Effector CD8-positive, alpha-beta T cell (primary cell): ENCODE results near the gene SCIMP.
"Not testable (repeated sequence)": the region's sequence is repeated elsewhere in the genome, so short reads cannot be mapped to it uniquely, and the experiment has no call there.

ENCODE experiments used
- DNase-seq: peaks from one replicate; lab custom pipeline; 2025; lab: John Stamatoyannopoulos, UW

SCIMP gene

DNA sequence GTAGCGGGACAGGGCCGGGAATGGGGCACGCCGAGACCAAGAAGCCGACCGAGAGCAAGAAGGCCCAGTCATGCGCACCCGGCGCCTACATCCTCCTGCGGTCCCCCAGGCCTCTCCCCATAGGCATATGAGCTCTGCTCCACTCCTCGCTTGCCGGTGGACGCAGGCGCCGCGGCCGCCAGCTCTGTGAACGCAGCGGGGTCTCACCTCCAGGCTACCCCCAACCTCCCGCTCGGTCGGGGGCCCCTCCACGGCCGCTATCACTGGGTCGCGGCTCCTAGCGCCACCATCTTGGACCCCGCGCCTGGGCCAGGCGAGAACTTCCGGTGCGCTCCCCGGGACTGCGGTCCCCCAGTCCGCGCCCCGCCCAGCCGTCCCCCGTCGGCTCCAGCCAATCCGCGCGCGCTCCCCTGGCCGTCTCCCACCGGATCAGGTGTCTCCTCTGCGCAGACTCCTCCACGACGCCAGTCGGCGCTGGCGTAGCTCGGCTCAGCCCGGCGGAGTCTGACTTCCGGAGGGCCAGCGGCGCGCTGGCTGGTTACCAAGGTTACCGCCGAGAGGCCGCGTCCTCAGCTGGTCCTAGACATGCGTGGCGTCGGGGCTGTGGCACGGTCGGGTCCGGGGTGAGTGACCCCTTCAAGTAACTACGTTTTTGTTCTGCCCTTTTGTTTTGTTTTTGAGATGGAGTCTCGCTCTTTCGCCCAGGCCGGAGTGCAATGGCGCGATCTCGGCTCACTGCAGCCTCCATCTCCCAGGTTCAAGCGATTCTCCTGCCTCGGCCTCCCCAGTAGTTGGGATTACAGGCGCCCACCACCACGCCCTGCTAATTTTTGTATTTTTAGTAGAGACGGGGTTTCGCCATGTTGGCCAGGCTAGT is 42.9 kb downstream of the SCIMP start, which contains the start of gene ZNF594:
ZNF594 (minus strand) TSS at position 328 of the 877 bp plus-strand sequence. CDS start 7,612 bp downstream, outside the sequence.
- DNase-seq, result peak; percentile 94

DNA sequence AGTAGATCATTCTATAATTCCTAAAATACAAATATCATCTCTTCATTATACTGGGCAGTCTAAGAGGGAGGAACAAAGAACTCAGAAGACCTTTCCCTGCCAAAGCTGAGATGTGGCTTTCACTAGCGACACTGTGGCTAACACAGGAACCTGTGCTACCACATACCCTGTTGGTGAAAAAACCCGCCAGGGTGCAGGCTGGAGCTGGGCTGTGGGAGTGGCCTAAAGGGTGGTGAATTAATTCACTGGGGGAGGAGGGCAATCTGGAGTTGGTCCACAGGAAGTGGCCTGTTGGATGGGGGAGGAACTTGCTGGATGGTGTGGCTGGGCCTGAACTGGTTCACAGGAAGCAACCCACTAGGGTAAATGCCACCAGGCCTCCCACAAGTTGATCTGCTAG is 50.4 kb downstream of the SCIMP start:
- DNase-seq, result no peak

DNA sequence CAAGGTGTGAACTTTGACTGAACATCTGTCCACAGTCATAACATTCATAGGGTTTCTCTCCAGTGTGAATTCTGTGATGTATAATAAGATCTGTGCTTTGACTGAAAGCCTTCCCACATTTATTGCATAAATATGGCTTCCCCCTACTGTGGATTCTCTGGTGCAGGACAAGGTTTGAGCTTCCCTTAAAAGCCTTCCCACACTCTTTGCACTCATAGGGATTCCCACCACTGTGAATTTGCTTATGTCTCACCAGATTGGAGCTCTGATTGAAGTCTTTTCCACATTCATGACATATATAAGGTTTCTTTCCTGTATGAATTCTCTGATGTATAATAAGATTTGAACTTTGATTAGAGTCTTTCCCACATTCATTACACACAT is 51.3 kb downstream of the SCIMP start:
- DNase-seq, result no peak

DNA sequence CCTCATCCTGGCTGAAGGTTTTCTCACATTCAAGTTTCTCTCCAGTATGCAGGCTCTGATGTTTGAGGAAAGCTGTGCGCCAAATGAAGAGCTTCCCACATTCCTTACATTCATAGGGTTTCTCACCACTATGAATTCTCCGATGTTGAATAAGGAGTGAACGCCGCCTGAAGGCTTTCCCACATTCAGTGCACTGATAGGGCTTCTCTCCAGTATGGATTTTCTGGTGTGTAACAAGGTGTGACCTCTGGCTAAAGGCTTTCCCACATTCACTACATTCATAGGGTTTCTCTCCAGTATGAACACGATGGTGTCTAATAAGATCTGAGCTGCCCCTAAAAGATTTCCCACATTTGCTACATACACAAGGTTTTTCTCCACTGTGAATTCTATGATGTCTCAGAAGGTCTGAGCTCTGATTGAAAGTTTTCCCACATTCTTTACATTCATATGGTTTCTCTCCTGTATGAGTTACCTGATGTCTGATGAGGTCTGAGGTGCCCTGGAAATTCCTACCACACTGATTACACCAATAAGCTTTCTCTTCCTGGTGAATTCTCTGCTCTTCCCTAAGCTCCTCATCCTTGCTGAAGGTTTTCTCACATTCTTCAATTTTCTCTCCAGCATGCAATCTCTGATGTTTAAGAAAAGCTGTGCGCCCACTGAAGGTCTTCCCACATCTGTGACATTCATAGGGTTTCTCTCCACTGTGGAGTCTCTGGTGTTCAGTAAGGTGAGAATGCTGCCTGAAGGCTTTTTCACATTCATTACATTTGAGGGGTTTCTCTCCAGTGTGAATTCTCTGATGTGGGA is 51.9 kb downstream of the SCIMP start:
- DNase-seq, result no peak

DNA sequence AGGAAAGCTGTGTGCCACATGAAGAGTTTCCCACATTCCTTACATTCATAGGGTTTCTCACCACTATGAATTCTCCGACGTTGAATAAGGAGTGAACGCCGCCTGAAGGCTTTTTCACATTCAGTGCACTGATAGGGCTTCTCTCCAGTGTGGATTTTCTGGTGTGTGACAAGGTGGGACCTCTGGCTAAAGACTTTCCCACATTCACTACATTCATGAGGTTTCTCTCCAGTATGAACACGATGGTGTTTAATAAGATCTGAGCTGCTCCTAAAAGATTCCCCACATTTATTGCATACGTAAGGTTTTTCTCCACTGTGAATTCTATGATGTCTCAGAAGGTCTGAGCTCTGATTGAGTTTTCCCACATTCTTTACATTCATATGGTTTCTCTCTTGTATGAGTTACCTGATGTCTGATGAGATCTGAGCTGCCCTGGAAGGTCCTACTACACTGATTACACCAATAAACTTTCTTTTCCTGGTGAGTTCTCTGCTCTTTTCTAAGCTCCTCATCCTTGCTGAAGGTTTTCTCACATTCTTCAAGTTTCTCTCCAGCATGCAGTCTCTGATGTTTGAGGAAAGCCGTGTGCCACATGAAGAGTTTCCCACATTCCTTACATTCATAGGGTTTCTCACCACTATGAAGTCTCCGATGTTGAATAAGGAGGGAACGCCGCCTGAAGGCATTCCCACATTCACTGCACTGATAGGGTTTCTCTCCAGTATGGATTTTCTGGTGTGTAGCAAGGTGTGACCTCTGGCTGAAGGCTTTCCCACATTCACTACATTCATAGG is 53.0 kb downstream of the SCIMP start:
- no peak for DNase-seq

DNA sequence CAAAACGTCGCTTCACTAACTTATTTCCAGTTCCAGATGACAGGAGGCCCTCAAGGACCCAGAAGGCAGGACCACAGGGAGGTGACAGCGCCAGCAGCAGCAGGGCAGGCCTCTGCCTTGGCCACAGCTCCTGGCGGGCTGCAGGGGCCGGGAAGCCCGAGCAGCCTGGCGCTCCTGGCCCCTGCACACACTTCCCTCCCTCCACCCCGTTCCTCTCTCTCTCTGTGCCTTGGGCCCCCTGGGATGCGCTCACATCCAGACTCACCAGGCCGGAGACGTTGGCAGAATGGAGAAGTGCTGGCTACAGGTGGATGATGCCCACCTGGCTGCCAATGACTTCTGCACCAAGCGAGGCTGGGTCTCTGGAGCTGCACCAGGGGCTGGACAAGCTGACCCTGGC is 55.7 kb downstream of the SCIMP start:
- DNase-seq, result no peak

DNA sequence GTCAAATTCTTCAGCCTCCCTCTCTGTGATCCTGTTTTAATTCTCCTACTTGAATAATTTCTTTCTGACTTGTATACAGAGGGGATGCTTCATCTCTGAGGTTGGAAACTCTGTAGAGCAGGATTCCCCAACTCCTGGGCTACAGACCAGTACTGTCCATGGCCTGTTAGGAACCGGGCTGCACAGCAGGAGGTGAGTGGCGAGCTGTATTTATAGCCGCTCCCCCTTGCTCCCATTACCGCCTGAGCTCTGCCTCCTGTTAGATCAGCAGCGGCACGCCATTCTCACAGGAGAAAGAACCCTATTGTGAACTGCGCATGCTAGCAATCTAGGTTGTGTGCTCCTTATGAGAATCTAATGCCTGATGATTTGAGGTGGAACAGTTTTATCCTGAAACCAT is 59.6 kb downstream of the SCIMP start:
- DNase-seq, result not testable (repeated sequence)

DNA sequence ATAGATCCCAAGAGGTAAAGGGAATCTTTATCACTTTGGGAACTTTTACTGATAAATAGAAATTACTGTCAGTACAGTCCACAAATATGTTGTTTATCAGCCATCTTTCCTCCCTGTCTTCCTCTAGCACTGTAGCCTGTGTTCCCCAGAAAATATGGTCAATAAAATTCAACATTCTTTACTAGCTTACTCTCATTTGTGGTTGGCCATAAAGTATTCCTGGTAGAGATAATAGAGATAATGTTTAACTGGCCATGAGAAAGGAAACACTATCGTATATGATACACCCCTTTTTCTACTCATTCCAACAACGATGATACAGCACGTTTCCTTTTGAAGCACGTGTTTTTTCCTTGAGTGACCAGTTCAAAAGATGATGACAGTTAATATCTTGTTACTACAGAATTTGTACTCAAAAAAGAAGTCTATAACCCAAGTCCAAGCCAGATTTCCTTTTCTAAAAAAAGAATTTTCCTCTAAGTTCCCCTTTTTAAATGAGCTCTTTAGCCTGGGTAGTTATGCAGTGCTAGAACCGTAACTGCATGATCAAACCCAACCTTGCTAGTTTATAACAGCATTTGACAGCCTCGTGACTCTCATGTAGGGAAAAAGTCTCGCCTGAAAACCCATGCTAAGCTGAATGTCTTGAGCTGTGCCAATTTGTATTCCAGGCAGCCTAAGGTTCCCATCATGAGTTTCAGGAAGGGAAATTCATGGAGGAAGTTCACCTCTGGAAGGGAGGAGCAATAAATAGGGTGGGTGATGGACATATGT is 68.7 kb downstream of the SCIMP start:
- not testable (repeated sequence) for DNase-seq

DNA sequence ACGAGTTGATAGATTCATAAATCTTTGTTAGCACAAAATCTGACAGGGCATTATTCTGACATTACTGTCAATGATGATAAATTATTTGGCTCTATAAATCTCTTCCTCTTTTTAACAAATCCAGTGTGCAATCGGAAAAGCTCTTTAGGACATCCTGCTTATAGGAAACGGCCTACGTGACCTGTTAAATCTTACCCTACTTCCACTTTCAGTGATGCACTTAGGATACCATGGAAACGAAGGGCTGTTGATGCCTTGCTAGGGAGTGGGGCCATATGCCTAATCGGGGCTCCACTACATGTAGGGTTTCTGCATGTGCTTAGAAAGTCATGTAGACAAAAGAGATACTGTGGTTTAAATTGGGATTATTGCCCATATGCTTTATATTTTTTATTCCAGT is 70.2 kb downstream of the SCIMP start:
- no peak for DNase-seq

DNA sequence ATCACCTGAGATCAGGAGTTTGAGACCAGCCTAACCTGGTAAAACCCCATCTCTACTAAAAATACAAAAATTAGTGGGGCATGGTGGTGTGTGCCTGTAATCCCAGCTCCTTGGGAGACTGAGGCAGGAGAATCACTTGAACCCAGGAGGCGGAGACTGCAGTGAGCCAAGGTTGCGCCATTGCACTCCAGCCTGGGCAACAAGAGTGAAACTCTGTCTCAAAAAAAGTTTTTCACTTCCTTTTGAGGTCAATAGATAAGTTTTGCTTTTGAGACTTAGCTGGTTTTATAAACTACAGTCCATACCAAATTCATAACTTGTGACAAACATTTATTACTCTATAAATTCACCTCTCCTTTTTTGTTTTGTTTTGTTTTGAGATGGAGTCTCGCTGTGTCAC is 72.9 kb downstream of the SCIMP start:
- not testable (repeated sequence) for DNase-seq

DNA sequence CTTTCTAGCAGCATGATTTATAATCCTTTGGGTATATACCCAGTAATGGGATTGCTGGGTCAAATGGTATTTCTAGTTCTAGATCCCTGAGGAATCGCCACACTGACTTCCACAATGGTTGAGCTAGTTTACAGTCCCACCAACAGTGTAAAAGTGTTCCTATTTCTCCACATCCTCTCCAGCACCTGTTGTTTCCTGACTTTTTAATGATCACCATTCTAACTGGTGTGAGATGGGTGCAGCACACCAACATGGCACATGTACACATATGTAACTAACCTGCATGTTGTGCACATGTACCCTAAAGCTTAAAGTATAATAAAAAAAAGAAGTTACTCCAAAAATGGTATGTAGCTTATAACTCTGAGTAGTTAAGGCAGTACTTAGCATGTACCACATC is 74.0 kb downstream of the SCIMP start:
- not testable (repeated sequence) for DNase-seq
